HEK293 (cell line): Measurements from ENCODE around the gene TBC1D9B.

Experiments used
- CTCF ChIA-PET: fragments of 350-600 bp; formaldehyde crosslinking; extraction: SDS; loops from one replicate; lab custom pipeline; 2021; ENCODE audit warnings: antibody characterized with exemption; lab: Yijun Ruan, JAX
- POLR2A ChIA-PET: fragments of 300-600 bp; formaldehyde crosslinking; extraction: SDS; loops from one replicate; lab custom pipeline; 2020; ENCODE audit warnings: antibody characterized with exemption, inconsistent platforms; lab: Yijun Ruan, JAX
- H3K27ac ChIP-seq: fragments of 200-500 bp; sonication (Bioruptor generic); 2 replicates; pipeline ENCODE4 v1.5.1; 2014; ENCODE audit warnings: low read depth, low read length, control low read depth, inconsistent platforms; ENCODE audit errors: extremely low read depth
- H3K36me3 ChIP-seq, 2 experiments: fragments of 200-500 bp in 1 of 2; sonication (Bioruptor generic) in 1 of 2; 1 replicate in 1 of 2; 2 replicates in 1 of 2; pipeline ENCODE4 v1.5.1; 2014 to 2017; ENCODE audit warnings: inconsistent platforms in 2 of 2, low read length in 2 of 2; ENCODE audit not compliant: control insufficient read depth in 2 of 2, insufficient read depth in 1 of 2
- H3K4me1 ChIP-seq: fragments of 200-500 bp; sonication (Bioruptor generic); 2 replicates; pipeline ENCODE4 v1.5.1; 2014; ENCODE audit warnings: mild to moderate bottlenecking, low read length, inconsistent platforms; ENCODE audit not compliant: control insufficient read depth, insufficient read depth
- H3K4me3 ChIP-seq: 2 replicates; pipeline ENCODE4 v1.5.1; 2011; ENCODE audit warnings: low read depth, mild to moderate bottlenecking, control low read depth, low read length, moderate library complexity
- H3K9me3 ChIP-seq: fragments of 200-500 bp; sonication (Bioruptor generic); 2 replicates; pipeline ENCODE4 v1.5.1; 2014; ENCODE audit warnings: low read depth, low read length, inconsistent platforms; ENCODE audit not compliant: control insufficient read depth, insufficient read depth
- HOXA7 ChIP-seq: sonication (generic); formaldehyde crosslinking; IDR thresholded peaks from 2 replicates; pipeline ENCODE4 v1.8.1; 2022; ENCODE audit warnings: missing genetic modification reagents, borderline replicate concordance
- HOXD13 ChIP-seq: sonication (generic); formaldehyde crosslinking; IDR thresholded peaks from 2 replicates; pipeline ENCODE4 v1.8.0; 2022; ENCODE audit warnings: missing genetic modification reagents, borderline replicate concordance
- KLF10 ChIP-seq: fragments of 450-650 bp; IDR thresholded peaks from 2 replicates; pipeline ENCODE4 v1.5.1; 2018; ENCODE audit warnings: missing biosample characterization, mild to moderate bottlenecking, missing genetic modification characterization
- SALL2 ChIP-seq: fragments of 450-650 bp; formaldehyde crosslinking; IDR thresholded peaks from 2 replicates; pipeline ENCODE4 v1.5.0; 2017; ENCODE audit warnings: missing biosample characterization, mild to moderate bottlenecking, missing genetic modification characterization, borderline replicate concordance
- SP3 ChIP-seq: fragments of 450-650 bp; formaldehyde crosslinking; IDR thresholded peaks from 2 replicates; pipeline ENCODE4 v1.5.1; 2016; ENCODE audit warnings: missing biosample characterization, missing genetic modification characterization
- TCF7L2 ChIP-seq: IDR thresholded peaks from 2 replicates; pipeline ENCODE4 v1.6.1; 2011; ENCODE audit warnings: low read depth, mild to moderate bottlenecking, inconsistent platforms, low read length, moderate library complexity, borderline replicate concordance
- ZBTB1 ChIP-seq: fragments of 450-650 bp; formaldehyde crosslinking; IDR thresholded peaks from 2 replicates; pipeline ENCODE4 v1.5.1; 2016; ENCODE audit warnings: missing biosample characterization, missing genetic modification characterization
- ZBTB8A ChIP-seq: fragments of 450-650 bp; formaldehyde crosslinking; IDR thresholded peaks from 2 replicates; pipeline ENCODE4 v1.5.1; 2016; ENCODE audit warnings: missing biosample characterization, missing genetic modification characterization
- ZNF146 ChIP-seq: fragments of 450-650 bp; formaldehyde crosslinking; IDR thresholded peaks from 2 replicates; pipeline ENCODE4 v1.5.1; 2016; ENCODE audit warnings: missing biosample characterization, missing genetic modification characterization
- ZNF155 ChIP-seq: fragments of 450-650 bp; formaldehyde crosslinking; IDR thresholded peaks from 2 replicates; pipeline ENCODE4 v1.5.1; 2016; ENCODE audit warnings: missing biosample characterization, missing genetic modification characterization
- ZNF169 ChIP-seq: fragments of 450-650 bp; formaldehyde crosslinking; IDR thresholded peaks from 2 replicates; pipeline ENCODE4 v1.5.1; 2016; ENCODE audit warnings: missing biosample characterization, missing genetic modification characterization
- ZNF2 ChIP-seq: fragments of 450-650 bp; formaldehyde crosslinking; IDR thresholded peaks from 2 replicates; pipeline ENCODE4 v1.5.1; 2016; ENCODE audit warnings: missing biosample characterization, missing genetic modification characterization
- ZNF211 ChIP-seq: fragments of 450-650 bp; formaldehyde crosslinking; IDR thresholded peaks from 2 replicates; pipeline ENCODE4 v1.5.1; 2016; ENCODE audit warnings: low read depth, missing biosample characterization, missing genetic modification characterization
- ZNF214 ChIP-seq: fragments of 450-650 bp; formaldehyde crosslinking; IDR thresholded peaks from 2 replicates; pipeline ENCODE4 v1.5.1; 2017; ENCODE audit warnings: missing biosample characterization, mild to moderate bottlenecking, missing genetic modification characterization, borderline replicate concordance
- ZNF223 ChIP-seq: fragments of 450-650 bp; formaldehyde crosslinking; IDR thresholded peaks from 2 replicates; pipeline ENCODE4 v1.5.1; 2016; ENCODE audit warnings: missing biosample characterization, missing genetic modification characterization
- ZNF302 ChIP-seq: fragments of 450-650 bp; formaldehyde crosslinking; IDR thresholded peaks from 2 replicates; pipeline ENCODE4 v1.5.1; 2016; ENCODE audit warnings: missing biosample characterization, missing genetic modification characterization, low read depth
- ZNF350 ChIP-seq: fragments of 450-650 bp; formaldehyde crosslinking; IDR thresholded peaks from 2 replicates; pipeline ENCODE4 v1.5.0; 2017; ENCODE audit warnings: missing biosample characterization, mild to moderate bottlenecking, missing genetic modification characterization
- ZNF416 ChIP-seq: fragments of 450-650 bp; formaldehyde crosslinking; IDR thresholded peaks from 2 replicates; pipeline ENCODE4 v1.5.1; 2016; ENCODE audit warnings: missing biosample characterization, missing genetic modification characterization
- ZNF600 ChIP-seq: fragments of 450-650 bp; formaldehyde crosslinking; IDR thresholded peaks from 2 replicates; pipeline ENCODE4 v1.5.1; 2016; ENCODE audit warnings: missing biosample characterization, missing genetic modification characterization
- ZNF768 ChIP-seq: fragments of 450-650 bp; formaldehyde crosslinking; IDR thresholded peaks from 2 replicates; pipeline ENCODE4 v1.5.1; 2018; ENCODE audit warnings: missing biosample characterization, mild to moderate bottlenecking, missing genetic modification characterization
- TF ChIP-seq, protein P1 (sequence below): fragments of 450-650 bp; formaldehyde crosslinking; IDR thresholded peaks from 2 replicates; pipeline ENCODE4 v1.5.1; 2016; ENCODE audit warnings: missing biosample characterization, missing genetic modification characterization
- TF ChIP-seq, protein P2 (sequence below): sonication (generic); formaldehyde crosslinking; IDR thresholded peaks from 2 replicates; pipeline ENCODE4 v1.8.1; 2022; ENCODE audit warnings: mild to moderate bottlenecking, moderate library complexity, missing genetic modification reagents
- TF ChIP-seq, protein P3 (sequence below): fragments of 450-650 bp; formaldehyde crosslinking; IDR thresholded peaks from 2 replicates; pipeline ENCODE4 v1.5.1; 2017; ENCODE audit warnings: missing biosample characterization, missing genetic modification characterization
- TF ChIP-seq, protein P4 (sequence below): fragments of 450-650 bp; formaldehyde crosslinking; IDR thresholded peaks from 2 replicates; pipeline ENCODE4 v1.5.1; 2016; ENCODE audit warnings: missing biosample characterization, missing genetic modification characterization
- TF ChIP-seq, protein P5 (sequence below): fragments of 450-650 bp; formaldehyde crosslinking; IDR thresholded peaks from 2 replicates; pipeline ENCODE4 v1.5.1; 2016; ENCODE audit warnings: missing biosample characterization, missing genetic modification characterization, low read depth
- TF ChIP-seq, protein P6 (sequence below): fragments of 450-650 bp; formaldehyde crosslinking; IDR thresholded peaks from 2 replicates; pipeline ENCODE4 v1.5.1; 2017; ENCODE audit warnings: missing biosample characterization, missing genetic modification characterization
- TF ChIP-seq, protein P7 (sequence below): fragments of 450-650 bp; formaldehyde crosslinking; IDR thresholded peaks from 2 replicates; pipeline ENCODE4 v1.5.1; 2017; ENCODE audit warnings: missing biosample characterization, missing genetic modification characterization
- TF ChIP-seq, protein P8 (sequence below): fragments of 450-650 bp; formaldehyde crosslinking; IDR thresholded peaks from 2 replicates; pipeline ENCODE4 v1.5.1; 2017; ENCODE audit warnings: missing biosample characterization, missing genetic modification characterization

The TBC1D9B gene

DNA sequence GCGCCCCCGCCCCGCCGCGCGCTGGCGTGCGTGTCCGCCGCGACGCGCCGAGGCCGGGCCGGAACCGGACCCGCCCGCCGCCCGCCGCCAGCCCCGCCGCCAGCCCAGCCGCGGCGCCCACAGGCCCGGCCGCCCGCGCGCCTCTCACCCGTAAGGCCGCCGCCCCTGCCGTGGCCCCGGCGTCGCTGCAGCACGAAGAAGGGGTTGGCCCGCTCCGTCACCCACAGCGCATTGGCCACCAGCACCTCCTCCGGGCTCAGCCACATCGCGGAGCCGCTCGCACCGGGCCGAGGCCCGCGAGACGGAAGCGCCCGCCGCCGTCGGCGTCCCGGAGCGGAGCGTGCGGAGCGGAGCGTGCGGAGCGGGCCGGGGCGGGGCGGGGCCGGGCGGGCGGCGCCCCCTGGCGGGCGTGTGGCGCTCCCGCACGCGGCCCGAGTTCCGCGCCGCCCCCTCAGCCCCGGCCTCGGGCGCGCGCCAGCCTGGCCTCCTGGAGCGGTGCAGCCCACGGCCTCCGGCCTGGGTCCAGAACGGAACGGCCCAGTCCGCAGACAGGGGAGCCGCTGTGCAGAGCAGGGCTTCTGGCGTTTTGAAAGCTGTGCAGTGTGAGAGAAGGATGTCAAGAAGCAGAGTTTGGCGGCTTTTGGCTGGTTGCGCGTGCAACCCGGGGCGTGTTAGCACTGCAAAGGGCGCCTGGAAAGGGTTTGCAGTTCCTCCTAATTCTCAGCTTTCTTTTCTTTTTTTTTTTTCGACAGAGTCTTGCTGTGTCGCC, at the start of gene TBC1D9B:
Gene TBC1D9B, minus strand, starts transcription at position 342 of the 769 bp plus-strand sequence. Its CDS starts 76 bp downstream, at position 266.
- peak within 1 kb of the TSS; percentile 77 for H3K4me3 ChIP-seq
- no peaks in the 10 kb centered on the region for H3K9me3 ChIP-seq
- peak within 1 kb of the TSS; percentile 49; the same call in 1 of the 2 replicates for H3K27ac ChIP-seq
- CTCF ChIA-PET = interaction anchor here (0.5 to 1.3 kb wide), 9 partner anchors 11 to 1295 kb away, joined by 3 to 5 read pairs (median 3); no protein-coding TSS in a partner anchor
- H3K4me1 ChIP-seq = peaks cover 3% of the 10 kb centered on the region; the same call in 1 of the 2 replicates
- POLR2A ChIA-PET = no interaction called here
- H3K36me3 ChIP-seq = peaks cover 13 to 31% of the 10 kb centered on the region in 2 experiments; a peak in 2 of 3 replicates
- TF ChIP-seq TCF7L2 (no peak), ZNF600 (tag by site-specific recombination) (peak; percentile 93), ZNF169 (tag by site-specific recombination) (no peak), SP3 (tag by site-specific recombination) (no peak), ZNF416 (tag by site-specific recombination) (no peak), ZNF768 (tag by site-specific recombination) (no peak; the same call in 1 of the 2 replicates), ZBTB1 (tag by site-specific recombination) (no peak), SALL2 (tag by site-specific recombination) (no peak), ZNF214 (tag by site-specific recombination) (no peak), HOXD13 (no peak), ZBTB8A (peak; percentile 82), ZNF155 (tag by site-specific recombination) (no peak), KLF10 (tag by site-specific recombination) (no peak), ZNF223 (tag by site-specific recombination) (no peak), ZNF211 (tag by site-specific recombination) (no peak), ZNF146 (tag by site-specific recombination) (no peak), ZNF2 (tag by site-specific recombination) (0 out of 2 replicates have a peak, but pooled peaks have one; percentile 30), ZNF350 (tag by site-specific recombination) (no peak), HOXA7 (no peak), ZNF302 (tag by site-specific recombination) (no peak)
- TF ChIP-seq, protein P1, sequence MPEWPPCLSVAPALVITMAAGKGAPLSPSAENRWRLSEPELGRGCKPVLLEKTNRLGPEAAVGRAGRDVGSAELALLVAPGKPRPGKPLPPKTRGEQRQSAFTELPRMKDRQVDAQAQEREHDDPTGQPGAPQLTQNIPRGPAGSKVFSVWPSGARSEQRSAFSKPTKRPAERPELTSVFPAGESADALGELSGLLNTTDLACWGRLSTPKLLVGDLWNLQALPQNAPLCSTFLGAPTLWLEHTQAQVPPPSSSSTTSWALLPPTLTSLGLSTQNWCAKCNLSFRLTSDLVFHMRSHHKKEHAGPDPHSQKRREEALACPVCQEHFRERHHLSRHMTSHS = no peak
- TF ChIP-seq, protein P2, sequence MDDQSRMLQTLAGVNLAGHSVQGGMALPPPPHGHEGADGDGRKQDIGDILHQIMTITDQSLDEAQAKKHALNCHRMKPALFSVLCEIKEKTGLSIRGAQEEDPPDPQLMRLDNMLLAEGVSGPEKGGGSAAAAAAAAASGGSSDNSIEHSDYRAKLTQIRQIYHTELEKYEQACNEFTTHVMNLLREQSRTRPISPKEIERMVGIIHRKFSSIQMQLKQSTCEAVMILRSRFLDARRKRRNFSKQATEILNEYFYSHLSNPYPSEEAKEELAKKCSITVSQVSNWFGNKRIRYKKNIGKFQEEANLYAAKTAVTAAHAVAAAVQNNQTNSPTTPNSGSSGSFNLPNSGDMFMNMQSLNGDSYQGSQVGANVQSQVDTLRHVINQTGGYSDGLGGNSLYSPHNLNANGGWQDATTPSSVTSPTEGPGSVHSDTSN (CRISPR knock-in tag) = 0 out of 2 replicates have a peak, but pooled peaks have one; percentile 41
- TF ChIP-seq, protein P3, sequence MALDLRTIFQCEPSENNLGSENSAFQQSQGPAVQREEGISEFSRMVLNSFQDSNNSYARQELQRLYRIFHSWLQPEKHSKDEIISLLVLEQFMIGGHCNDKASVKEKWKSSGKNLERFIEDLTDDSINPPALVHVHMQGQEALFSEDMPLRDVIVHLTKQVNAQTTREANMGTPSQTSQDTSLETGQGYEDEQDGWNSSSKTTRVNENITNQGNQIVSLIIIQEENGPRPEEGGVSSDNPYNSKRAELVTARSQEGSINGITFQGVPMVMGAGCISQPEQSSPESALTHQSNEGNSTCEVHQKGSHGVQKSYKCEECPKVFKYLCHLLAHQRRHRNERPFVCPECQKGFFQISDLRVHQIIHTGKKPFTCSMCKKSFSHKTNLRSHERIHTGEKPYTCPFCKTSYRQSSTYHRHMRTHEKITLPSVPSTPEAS (tag by site-specific recombination) = no peak
- TF ChIP-seq, protein P4, sequence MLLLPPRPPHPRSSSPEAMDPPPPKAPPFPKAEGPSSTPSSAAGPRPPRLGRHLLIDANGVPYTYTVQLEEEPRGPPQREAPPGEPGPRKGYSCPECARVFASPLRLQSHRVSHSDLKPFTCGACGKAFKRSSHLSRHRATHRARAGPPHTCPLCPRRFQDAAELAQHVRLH (tag by site-specific recombination) = no peak
- TF ChIP-seq, protein P5, sequence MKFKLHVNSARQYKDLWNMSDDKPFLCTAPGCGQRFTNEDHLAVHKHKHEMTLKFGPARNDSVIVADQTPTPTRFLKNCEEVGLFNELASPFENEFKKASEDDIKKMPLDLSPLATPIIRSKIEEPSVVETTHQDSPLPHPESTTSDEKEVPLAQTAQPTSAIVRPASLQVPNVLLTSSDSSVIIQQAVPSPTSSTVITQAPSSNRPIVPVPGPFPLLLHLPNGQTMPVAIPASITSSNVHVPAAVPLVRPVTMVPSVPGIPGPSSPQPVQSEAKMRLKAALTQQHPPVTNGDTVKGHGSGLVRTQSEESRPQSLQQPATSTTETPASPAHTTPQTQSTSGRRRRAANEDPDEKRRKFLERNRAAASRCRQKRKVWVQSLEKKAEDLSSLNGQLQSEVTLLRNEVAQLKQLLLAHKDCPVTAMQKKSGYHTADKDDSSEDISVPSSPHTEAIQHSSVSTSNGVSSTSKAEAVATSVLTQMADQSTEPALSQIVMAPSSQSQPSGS = no peak
- TF ChIP-seq, protein P6, sequence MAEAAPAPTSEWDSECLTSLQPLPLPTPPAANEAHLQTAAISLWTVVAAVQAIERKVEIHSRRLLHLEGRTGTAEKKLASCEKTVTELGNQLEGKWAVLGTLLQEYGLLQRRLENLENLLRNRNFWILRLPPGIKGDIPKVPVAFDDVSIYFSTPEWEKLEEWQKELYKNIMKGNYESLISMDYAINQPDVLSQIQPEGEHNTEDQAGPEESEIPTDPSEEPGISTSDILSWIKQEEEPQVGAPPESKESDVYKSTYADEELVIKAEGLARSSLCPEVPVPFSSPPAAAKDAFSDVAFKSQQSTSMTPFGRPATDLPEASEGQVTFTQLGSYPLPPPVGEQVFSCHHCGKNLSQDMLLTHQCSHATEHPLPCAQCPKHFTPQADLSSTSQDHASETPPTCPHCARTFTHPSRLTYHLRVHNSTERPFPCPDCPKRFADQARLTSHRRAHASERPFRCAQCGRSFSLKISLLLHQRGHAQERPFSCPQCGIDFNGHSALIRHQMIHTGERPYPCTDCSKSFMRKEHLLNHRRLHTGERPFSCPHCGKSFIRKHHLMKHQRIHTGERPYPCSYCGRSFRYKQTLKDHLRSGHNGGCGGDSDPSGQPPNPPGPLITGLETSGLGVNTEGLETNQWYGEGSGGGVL (tag by site-specific recombination) = no peak
- TF ChIP-seq, protein P7, sequence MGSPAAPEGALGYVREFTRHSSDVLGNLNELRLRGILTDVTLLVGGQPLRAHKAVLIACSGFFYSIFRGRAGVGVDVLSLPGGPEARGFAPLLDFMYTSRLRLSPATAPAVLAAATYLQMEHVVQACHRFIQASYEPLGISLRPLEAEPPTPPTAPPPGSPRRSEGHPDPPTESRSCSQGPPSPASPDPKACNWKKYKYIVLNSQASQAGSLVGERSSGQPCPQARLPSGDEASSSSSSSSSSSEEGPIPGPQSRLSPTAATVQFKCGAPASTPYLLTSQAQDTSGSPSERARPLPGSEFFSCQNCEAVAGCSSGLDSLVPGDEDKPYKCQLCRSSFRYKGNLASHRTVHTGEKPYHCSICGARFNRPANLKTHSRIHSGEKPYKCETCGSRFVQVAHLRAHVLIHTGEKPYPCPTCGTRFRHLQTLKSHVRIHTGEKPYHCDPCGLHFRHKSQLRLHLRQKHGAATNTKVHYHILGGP (tag by site-specific recombination) = no peak
- TF ChIP-seq, protein P8, sequence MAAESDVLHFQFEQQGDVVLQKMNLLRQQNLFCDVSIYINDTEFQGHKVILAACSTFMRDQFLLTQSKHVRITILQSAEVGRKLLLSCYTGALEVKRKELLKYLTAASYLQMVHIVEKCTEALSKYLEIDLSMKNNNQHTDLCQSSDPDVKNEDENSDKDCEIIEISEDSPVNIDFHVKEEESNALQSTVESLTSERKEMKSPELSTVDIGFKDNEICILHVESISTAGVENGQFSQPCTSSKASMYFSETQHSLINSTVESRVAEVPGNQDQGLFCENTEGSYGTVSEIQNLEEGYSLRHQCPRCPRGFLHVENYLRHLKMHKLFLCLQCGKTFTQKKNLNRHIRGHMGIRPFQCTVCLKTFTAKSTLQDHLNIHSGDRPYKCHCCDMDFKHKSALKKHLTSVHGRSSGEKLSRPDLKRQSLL = no peak
